Prostate gland (tissue), 2 donors: ENCODE data around the gene HDAC1.

ENCODE experiments used
- POLR2AphosphoS5 ChIP-seq: sonication (generic); formaldehyde crosslinking; IDR thresholded peaks from one replicate; pipeline ENCODE4 v1.6.1; 2017; ENCODE audit warnings: antibody characterized with exemption
- TF ChIP-seq, protein P1 (sequence below), 4 experiments: fragments of 200-600 bp in 2 of 4; fragments of 450-650 bp in 2 of 4; sonication (generic) in 2 of 4; IDR thresholded peaks; 1 replicate in 3 of 4; 2 replicates in 1 of 4; pipeline ENCODE4 v1.5.1; 2016 to 2019; ENCODE audit warnings: antibody characterized with exemption in 4 of 4, mild to moderate bottlenecking in 2 of 4, moderate library complexity in 2 of 4

DNA sequence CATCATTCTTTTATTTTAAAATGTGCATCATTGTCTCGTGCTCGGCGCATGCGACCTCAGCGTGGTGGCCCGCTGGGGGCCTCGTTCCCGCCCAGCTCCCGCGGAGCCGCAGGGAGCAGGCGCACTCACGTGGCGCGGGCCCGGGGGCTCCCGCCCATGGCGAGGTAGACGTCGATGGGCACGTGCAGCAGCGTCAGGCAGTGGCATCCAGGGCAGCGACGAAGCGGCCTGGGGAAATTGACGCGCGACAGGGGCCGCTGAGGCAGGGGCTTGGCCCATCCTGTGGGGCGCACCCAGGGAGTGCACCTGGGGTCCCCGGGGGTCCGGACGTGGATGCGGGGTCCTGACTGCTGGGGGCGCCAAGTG is 69.4 kb downstream of the HDAC1 start:
- peak; percentile 31 for TF ChIP-seq POLR2AphosphoS5
- TF ChIP-seq, protein P1, sequence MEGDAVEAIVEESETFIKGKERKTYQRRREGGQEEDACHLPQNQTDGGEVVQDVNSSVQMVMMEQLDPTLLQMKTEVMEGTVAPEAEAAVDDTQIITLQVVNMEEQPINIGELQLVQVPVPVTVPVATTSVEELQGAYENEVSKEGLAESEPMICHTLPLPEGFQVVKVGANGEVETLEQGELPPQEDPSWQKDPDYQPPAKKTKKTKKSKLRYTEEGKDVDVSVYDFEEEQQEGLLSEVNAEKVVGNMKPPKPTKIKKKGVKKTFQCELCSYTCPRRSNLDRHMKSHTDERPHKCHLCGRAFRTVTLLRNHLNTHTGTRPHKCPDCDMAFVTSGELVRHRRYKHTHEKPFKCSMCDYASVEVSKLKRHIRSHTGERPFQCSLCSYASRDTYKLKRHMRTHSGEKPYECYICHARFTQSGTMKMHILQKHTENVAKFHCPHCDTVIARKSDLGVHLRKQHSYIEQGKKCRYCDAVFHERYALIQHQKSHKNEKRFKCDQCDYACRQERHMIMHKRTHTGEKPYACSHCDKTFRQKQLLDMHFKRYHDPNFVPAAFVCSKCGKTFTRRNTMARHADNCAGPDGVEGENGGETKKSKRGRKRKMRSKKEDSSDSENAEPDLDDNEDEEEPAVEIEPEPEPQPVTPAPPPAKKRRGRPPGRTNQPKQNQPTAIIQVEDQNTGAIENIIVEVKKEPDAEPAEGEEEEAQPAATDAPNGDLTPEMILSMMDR (IDR thresholded peaks at IDR 0.05), result no peak
